Vagina (tissue), 2 donors: Measurements from ENCODE around the gene TOLLIP. TPM values are rescaled to one million over a fixed set of nuclear protein-coding genes. Genes with fewer than 3 reads are reported as not detected.
"Not testable (repeated sequence)": the region's sequence is repeated elsewhere in the genome, so short reads cannot be mapped to it uniquely, and the experiment has no call there.

ENCODE experiments used
- DNase-seq, 2 donors: peaks; one replicate each; pipeline ENCODE4 v3.0.0-alpha.2; 2017; ENCODE audit errors: extremely low spot score in 2 of 2
- H3K27ac ChIP-seq: fragments of 200-600 bp; sonication (generic); one replicate; pipeline ENCODE4 v1.5.1; 2019
- H3K27me3 ChIP-seq: fragments of 200-600 bp; sonication (generic); one replicate; pipeline ENCODE4 v1.5.1; 2019
- H3K36me3 ChIP-seq, 2 donors: fragments of 200-600 bp; sonication (generic); one replicate each; pipeline ENCODE4 v1.5.1; 2017 to 2019
- H3K4me1 ChIP-seq: fragments of 200-600 bp; sonication (generic); one replicate; pipeline ENCODE4 v1.5.1; 2019
- H3K4me3 ChIP-seq, 2 donors: fragments of 200-600 bp; sonication (generic); 1 replicate in 1 of 2; 2 replicates in 1 of 2; pipeline ENCODE4 v1.5.1; 2016 to 2019
- H3K9me3 ChIP-seq: fragments of 200-600 bp; sonication (generic); one replicate; pipeline ENCODE4 v1.5.1; 2019
- POLR2A ChIP-seq, 2 donors: fragments of 450-650 bp; IDR thresholded peaks; one replicate each; pipeline ENCODE4 v1.6.1; 2017; ENCODE audit warnings: antibody characterized with exemption in 2 of 2, mild to moderate bottlenecking in 2 of 2, moderate library complexity in 2 of 2
- POLR2AphosphoS5 ChIP-seq, 2 donors: sonication (generic); formaldehyde crosslinking; IDR thresholded peaks; one replicate each; pipeline ENCODE4 v1.9.0; 2017; ENCODE audit warnings: antibody characterized with exemption in 2 of 2, mild to moderate bottlenecking in 2 of 2, low read depth in 1 of 2; ENCODE audit not compliant: insufficient read depth in 1 of 2
- intact Hi-C: fragments of 100-400 bp; cut with DNase I; formaldehyde crosslinking; loops from one replicate; pipeline ENCODE4 v1.15.1; 2023
- total RNA-seq: library from RNA; depleted of rRNA; stranded (reverse); fragments of >200 nt; gene quantifications from one replicate; pipeline ENCODE4 v1.2.3, GENCODE V29; 2016
- TF ChIP-seq, protein P1 (sequence below), 3 experiments: fragments of 450-650 bp in 2 of 3; fragments of 200-600 bp in 1 of 3; sonication (generic) in 1 of 3; IDR thresholded peaks; one replicate each; pipeline ENCODE4 v1.5.1; 2017 to 2019; ENCODE audit warnings: antibody characterized with exemption in 3 of 3, mild to moderate bottlenecking in 2 of 3, moderate library complexity in 2 of 3

The TOLLIP gene
- total RNA-seq, 1 donor from 2014 or later: 52.5 TPM

DNA sequence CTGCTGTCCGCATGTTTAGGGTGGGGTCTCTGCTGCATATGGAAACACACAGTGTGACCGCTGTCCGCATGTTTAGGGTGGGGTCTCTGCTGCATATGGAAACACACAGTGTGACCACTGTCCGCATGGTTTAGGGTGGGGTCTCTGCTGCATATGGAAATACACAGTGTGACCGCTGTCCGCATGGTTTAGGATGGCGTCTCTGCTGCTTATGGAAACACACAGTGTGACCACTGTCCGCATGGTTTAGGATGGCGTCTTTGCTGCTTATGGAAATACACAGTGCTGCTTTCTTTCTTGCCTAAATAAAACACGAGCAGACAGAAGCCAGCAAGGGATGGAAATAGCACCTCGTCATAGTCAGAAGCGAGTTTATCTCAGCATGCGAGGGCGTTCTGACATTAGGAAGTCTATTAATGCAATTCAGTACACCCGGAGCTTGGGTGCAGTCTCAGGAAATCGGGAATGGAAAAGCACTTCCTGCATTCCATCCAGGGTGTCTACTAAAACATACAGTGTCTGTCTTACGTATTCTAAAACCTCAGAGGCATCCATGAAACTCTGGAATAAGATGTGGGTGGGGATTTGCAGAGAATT is 32.6 kb upstream of the TOLLIP start:
- H3K27ac ChIP-seq: no peak overlapping the region
- intact Hi-C loops: no loop called here
- H3K9me3 ChIP-seq: no peaks in the 10 kb centered on the region
- no peaks in the 10 kb centered on the region for H3K4me1 ChIP-seq
- H3K27me3 ChIP-seq: no peaks in the 10 kb centered on the region
- no peak for TF ChIP-seq POLR2AphosphoS5 (IDR thresholded peaks at IDR 0.05; ENCODE audit: insufficient read depth in 1 of 2, low read depth in 1 of 2)
- TF ChIP-seq POLR2A (IDR thresholded peaks at IDR 0.05): no peak
- TF ChIP-seq, protein P1, sequence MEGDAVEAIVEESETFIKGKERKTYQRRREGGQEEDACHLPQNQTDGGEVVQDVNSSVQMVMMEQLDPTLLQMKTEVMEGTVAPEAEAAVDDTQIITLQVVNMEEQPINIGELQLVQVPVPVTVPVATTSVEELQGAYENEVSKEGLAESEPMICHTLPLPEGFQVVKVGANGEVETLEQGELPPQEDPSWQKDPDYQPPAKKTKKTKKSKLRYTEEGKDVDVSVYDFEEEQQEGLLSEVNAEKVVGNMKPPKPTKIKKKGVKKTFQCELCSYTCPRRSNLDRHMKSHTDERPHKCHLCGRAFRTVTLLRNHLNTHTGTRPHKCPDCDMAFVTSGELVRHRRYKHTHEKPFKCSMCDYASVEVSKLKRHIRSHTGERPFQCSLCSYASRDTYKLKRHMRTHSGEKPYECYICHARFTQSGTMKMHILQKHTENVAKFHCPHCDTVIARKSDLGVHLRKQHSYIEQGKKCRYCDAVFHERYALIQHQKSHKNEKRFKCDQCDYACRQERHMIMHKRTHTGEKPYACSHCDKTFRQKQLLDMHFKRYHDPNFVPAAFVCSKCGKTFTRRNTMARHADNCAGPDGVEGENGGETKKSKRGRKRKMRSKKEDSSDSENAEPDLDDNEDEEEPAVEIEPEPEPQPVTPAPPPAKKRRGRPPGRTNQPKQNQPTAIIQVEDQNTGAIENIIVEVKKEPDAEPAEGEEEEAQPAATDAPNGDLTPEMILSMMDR (IDR thresholded peaks at IDR 0.05): no peak
- peak; percentile 44 to 58 for DNase-seq
- no peaks in the 10 kb centered on the region for H3K36me3 ChIP-seq
- H3K4me3 ChIP-seq: no peak overlapping the region

DNA sequence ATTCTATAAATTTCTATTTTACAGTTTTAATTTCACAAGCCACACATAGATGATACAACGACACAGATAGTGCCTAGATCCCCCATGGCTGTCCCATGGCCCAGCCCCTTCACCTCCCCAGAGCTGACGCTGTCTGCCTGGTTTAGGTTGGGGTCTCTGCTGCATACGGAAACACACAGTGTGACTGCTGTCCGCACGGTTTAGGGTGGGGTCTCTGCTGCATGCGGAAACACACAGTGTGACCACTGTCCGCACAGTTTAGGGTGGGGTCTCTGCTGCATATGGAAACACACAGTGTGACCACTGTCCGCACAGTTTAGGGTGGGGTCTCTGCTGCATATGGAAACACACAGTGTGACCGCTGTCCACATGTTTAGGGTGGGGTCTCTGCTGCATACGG is 31.8 kb upstream of the TOLLIP start:
- H3K36me3 ChIP-seq, intact Hi-C loops, H3K9me3 ChIP-seq, H3K4me3 ChIP-seq, H3K27me3 ChIP-seq, H3K27ac ChIP-seq, H3K4me1 ChIP-seq: not testable (repeated sequence)
- DNase-seq: peak in 1 of 2 donors; percentile 25

DNA sequence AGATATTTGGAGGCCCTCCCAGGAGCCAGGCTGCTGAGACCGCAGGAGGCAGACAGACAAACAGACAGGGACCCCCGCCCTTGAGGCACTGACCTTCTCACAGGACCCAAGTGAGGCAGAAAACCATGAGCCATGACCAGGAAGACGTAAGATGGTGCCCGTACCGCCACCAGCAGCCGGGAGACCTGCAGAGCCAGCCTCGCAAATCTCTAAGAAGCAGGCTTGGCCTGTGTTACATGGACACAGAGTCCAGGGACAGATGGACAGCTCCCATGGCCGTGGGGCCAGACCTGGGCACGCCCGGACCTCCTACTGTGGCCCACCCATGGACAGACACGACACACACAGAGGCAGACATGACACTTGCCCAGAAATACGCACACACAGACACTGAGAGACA is 30.7 kb upstream of the TOLLIP start:
- intact Hi-C loops: no loop called here
- H3K27me3 ChIP-seq: no peaks in the 10 kb centered on the region
- H3K27ac ChIP-seq: no peak overlapping the region
- peaks cover 12% of the 10 kb centered on the region for H3K4me1 ChIP-seq
- H3K4me3 ChIP-seq: no peak overlapping the region
- H3K9me3 ChIP-seq: no peaks in the 10 kb centered on the region
- H3K36me3 ChIP-seq: no peaks in the 10 kb centered on the region
- peak; percentile 77 to 88 for DNase-seq
- no peak for TF ChIP-seq POLR2AphosphoS5 (IDR thresholded peaks at IDR 0.05; ENCODE audit: insufficient read depth in 1 of 2, low read depth in 1 of 2)
- TF ChIP-seq, protein P1 (IDR thresholded peaks at IDR 0.05): no peak
- no peak for TF ChIP-seq POLR2A (IDR thresholded peaks at IDR 0.05)

DNA sequence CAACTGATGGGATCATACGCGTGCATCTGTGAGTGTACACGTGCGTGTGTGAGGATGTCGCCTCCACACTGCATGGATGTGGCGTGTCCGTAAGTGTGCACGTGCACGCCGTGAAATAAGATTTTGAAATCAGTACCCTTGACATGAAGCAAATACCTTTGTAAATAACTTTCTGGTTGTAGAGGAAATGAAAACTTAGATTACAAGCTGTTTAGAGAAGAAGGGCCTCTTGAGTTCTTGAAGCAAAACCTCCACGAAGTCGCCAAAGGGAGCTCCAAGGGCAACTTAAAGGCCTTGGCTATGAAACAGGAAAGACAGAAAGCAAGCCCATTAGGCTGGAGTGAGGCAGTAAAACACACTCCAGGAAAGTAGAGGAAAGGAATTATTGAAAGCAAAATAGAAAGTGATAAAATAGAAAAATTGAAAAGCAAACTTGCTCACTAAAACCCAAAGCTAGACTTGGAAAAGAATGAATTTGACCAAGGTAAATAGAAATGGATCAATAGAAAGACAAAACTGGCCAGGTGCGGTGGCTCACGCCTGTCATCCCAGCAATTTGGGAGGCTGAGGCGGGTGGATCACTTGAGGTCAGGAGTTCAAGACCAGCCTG is 29.7 kb upstream of the TOLLIP start:
- Histone ChIP-seq H3K9me3 (no peaks in the 10 kb centered on the region), H3K27ac (no peak overlapping the region), H3K36me3 (no peaks in the 10 kb centered on the region), H3K27me3 (no peaks in the 10 kb centered on the region), H3K4me1 (peaks cover 14% of the 10 kb centered on the region), H3K4me3 (no peak overlapping the region)
- TF ChIP-seq POLR2A (IDR thresholded peaks at IDR 0.05) (no peak), POLR2AphosphoS5 (IDR thresholded peaks at IDR 0.05; ENCODE audit: insufficient read depth in 1 of 2, low read depth in 1 of 2) (no peak)
- TF ChIP-seq, protein P1 (IDR thresholded peaks at IDR 0.05): no peak
- intact Hi-C loops: loop anchor here (5.0 kb wide), 1 partner anchor 233 kb away; the partner anchor contains the start of gene DUSP8
- peak in 1 of 2 donors; percentile 20 for DNase-seq

DNA sequence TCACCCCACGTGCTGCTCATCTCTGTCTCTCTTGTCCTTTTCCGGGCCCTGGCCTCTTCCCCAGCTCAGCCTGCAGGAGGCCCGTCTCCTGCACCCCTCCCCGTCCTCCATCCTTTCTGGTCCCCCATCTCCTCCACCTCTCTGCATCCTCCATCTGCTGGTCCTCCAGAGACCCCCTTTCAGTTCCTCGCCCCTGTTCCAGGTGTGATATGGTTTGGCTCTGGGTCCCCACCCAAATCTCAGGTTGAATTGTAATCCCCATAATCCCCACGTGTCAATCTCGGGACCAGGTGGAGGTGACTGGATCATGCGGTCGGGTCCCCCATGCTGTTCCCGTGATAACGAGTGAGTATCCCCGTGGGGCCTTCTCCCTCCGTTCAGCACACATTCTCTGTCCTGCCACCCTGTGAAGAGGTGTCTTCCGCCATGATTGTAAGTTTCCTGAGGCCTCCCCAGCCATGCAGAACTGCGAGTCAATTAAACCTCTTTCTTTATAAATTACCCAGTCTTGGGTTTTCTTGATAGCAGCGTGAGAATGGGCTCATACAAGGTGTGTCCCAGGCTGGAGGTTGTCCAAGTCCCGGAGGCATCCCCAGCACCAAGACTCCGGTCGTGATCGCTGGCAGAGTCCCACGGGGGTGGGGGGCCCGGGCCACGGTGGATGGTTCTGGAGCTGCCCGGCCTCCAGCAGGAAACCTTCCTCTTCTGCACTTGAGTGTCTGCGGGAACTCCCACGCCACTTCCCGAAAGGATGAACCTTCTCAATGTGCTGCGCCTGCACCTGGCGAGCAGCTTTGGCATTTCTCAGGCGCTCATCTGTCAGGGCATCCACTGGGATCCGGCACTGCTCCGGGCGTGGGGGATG is 29.0 kb upstream of the TOLLIP start:
- Histone ChIP-seq H3K9me3 (no peaks in the 10 kb centered on the region), H3K27me3 (no peaks in the 10 kb centered on the region), H3K36me3 (no peaks in the 10 kb centered on the region), H3K4me1 (peaks cover 14% of the 10 kb centered on the region), H3K27ac (no peak overlapping the region), H3K4me3 (no peak overlapping the region)
- intact Hi-C loops: loop anchor here (5.0 kb wide), 1 partner anchor 234 kb away; the partner anchor contains the start of gene DUSP8
- TF ChIP-seq, protein P1 (IDR thresholded peaks at IDR 0.05): no peak
- TF ChIP-seq POLR2A (IDR thresholded peaks at IDR 0.05): no peak
- peak in 1 of 2 donors; percentile 31 for TF ChIP-seq POLR2AphosphoS5 (IDR thresholded peaks at IDR 0.05; ENCODE audit: insufficient read depth in 1 of 2, low read depth in 1 of 2)
- DNase-seq: peak; percentile 88 to 95
